SK-MEL-5 (cell line): Measurements from ENCODE around the gene CALHM3. TPM values are rescaled to one million over a fixed set of nuclear protein-coding genes. Genes with fewer than 3 reads are reported as not detected.
A peak's percentile ranks its signal among the peaks of the same experiment; 100 is the strongest.
"Not testable (repeated sequence)": the region's sequence is repeated elsewhere in the genome, so short reads cannot be mapped to it uniquely, and the experiment has no call there.

Source experiments
- DNase-seq: peaks from one replicate; pipeline ENCODE4 v3.0.0-alpha.2; 2016; ENCODE audit warnings: low read depth, low spot score
- in situ Hi-C: cut with HindIII; loops from 2 replicates; pipeline ENCODE4 v1.10.0; 2016; ENCODE audit warnings: low sequenced_read_pairs, high pct_unique_total_duplicates, low pct_unique_long_range_greater_than_20kb
- total RNA-seq: library from RNA; depleted of rRNA; stranded (reverse); fragments of >200 nt; shearing (Covaris generic); gene quantifications from 2 replicates; pipeline ENCODE4 v1.2.3, GENCODE V29; 2014

CALHM3 gene
- total RNA-seq, 1 experiment from 2014 or later, result not detected

GRCh38 chr10:103506061-103506460 is 27.0 kb upstream of the CALHM3 start:
- no peak for DNase-seq
- in situ Hi-C loops, result no loop called here

GRCh38 chr10:103504181-103504783 is 25.2 kb upstream of the CALHM3 start:
- in situ Hi-C loops, result no loop called here
- DNase-seq, result no peak

GRCh38 chr10:103503777-103504176 is 24.7 kb upstream of the CALHM3 start:
- in situ Hi-C loops, DNase-seq: not testable (repeated sequence)

GRCh38 chr10:103502849-103503660 is 24.0 kb upstream of the CALHM3 start:
- no peak for DNase-seq
- in situ Hi-C loops, result no loop called here

GRCh38 chr10:103501186-103501585 is 22.1 kb upstream of the CALHM3 start:
- no peak for DNase-seq
- in situ Hi-C loops, result no loop called here

- in situ Hi-C loops, result no loop called here
- DNase-seq, result peak; percentile 38
Observed at GRCh38 chr10:103500481-103500880, 21.4 kb upstream of the CALHM3 start.

- in situ Hi-C loops, result no loop called here
- DNase-seq, result no peak
Observed at GRCh38 chr10:103499881-103500280, 20.8 kb upstream of the CALHM3 start.

- DNase-seq, result no peak
- in situ Hi-C loops, result no loop called here
Observed at GRCh38 chr10:103498936-103499638, 20.0 kb upstream of the CALHM3 start.

- in situ Hi-C loops, result no loop called here
- DNase-seq, result no peak
Observed at GRCh38 chr10:103497161-103497915, 18.3 kb upstream of the CALHM3 start.

GRCh38 chr10:103495321-103495720 is 16.3 kb upstream of the CALHM3 start:
- no peak for DNase-seq
- in situ Hi-C loops, result no loop called here

GRCh38 chr10:103493916-103494877 is 15.2 kb upstream of the CALHM3 start:
- in situ Hi-C loops, result no loop called here
- DNase-seq, result no peak

- DNase-seq, result no peak
- in situ Hi-C loops, result no loop called here
Observed at GRCh38 chr10:103493362-103493915, 14.4 kb upstream of the CALHM3 start, which contains the start of gene NEURL1. Gene NEURL1 (plus strand): TSS chr10:103493705. CDS start chr10:103494388, 683 bp downstream.

- no peak for DNase-seq
- in situ Hi-C loops, result no loop called here
Observed at GRCh38 chr10:103492655-103493261, 13.7 kb upstream of the CALHM3 start.

- in situ Hi-C loops, result no loop called here
Observed at GRCh38 chr10:103491729-103492364, 12.8 kb upstream of the CALHM3 start.

GRCh38 chr10:103490986-103491314 is 11.9 kb upstream of the CALHM3 start:
- in situ Hi-C loops, result no loop called here
- DNase-seq, result no peak

More at GRCh38 chr10:103491729-103492364, 12.8 kb upstream of the CALHM3 start:
- DNase-seq, result no peak

- in situ Hi-C loops, result no loop called here
Observed at GRCh38 chr10:103487410-103487708, 8.3 kb upstream of the CALHM3 start.

More at GRCh38 chr10:103487410-103487708, 8.3 kb upstream of the CALHM3 start:
- DNase-seq, result no peak
